ENCODE data around the gene SPACA6.

DNA sequence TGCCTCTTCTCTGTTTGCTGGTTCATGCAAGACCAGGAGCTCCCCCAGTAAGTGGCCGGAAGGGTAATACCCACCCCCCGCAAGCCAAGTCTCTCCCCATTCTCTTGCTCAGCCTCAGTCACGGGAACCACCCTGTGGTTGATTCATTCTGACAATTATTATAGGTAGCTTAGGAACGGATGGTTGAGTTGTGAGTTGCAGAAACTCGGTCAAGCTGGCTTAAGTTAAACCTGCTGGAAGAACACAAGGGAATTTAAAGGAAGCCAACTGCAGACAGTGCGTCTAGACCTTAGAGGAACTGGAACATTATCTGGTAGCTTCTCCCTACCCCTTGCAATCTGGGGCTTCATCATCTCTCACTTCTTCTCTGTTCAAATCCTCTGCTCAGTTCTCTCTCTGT, 49.7 kb downstream of the SPACA6 start:
- TF ChIP-seq, protein P1, sequence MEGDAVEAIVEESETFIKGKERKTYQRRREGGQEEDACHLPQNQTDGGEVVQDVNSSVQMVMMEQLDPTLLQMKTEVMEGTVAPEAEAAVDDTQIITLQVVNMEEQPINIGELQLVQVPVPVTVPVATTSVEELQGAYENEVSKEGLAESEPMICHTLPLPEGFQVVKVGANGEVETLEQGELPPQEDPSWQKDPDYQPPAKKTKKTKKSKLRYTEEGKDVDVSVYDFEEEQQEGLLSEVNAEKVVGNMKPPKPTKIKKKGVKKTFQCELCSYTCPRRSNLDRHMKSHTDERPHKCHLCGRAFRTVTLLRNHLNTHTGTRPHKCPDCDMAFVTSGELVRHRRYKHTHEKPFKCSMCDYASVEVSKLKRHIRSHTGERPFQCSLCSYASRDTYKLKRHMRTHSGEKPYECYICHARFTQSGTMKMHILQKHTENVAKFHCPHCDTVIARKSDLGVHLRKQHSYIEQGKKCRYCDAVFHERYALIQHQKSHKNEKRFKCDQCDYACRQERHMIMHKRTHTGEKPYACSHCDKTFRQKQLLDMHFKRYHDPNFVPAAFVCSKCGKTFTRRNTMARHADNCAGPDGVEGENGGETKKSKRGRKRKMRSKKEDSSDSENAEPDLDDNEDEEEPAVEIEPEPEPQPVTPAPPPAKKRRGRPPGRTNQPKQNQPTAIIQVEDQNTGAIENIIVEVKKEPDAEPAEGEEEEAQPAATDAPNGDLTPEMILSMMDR (IDR thresholded peaks at IDR 0.05; ENCODE audit: low read depth, low read length, missing input control): no peak
- TF ChIP-seq, protein P2, sequence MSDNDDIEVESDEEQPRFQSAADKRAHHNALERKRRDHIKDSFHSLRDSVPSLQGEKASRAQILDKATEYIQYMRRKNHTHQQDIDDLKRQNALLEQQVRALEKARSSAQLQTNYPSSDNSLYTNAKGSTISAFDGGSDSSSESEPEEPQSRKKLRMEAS (IDR thresholded peaks at IDR 0.05): no peak
- TF ChIP-seq JUND (IDR thresholded peaks at IDR 0.05): no peak
- TF ChIP-seq, protein P3, sequence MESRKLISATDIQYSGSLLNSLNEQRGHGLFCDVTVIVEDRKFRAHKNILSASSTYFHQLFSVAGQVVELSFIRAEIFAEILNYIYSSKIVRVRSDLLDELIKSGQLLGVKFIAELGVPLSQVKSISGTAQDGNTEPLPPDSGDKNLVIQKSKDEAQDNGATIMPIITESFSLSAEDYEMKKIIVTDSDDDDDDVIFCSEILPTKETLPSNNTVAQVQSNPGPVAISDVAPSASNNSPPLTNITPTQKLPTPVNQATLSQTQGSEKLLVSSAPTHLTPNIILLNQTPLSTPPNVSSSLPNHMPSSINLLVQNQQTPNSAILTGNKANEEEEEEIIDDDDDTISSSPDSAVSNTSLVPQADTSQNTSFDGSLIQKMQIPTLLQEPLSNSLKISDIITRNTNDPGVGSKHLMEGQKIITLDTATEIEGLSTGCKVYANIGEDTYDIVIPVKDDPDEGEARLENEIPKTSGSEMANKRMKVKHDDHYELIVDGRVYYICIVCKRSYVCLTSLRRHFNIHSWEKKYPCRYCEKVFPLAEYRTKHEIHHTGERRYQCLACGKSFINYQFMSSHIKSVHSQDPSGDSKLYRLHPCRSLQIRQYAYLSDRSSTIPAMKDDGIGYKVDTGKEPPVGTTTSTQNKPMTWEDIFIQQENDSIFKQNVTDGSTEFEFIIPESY (IDR thresholded peaks at IDR 0.05): no peak
